HL-60 (cell line): ENCODE data around the gene FHL5.
"Not testable (repeated sequence)": the region's sequence is repeated elsewhere in the genome, so short reads cannot be mapped to it uniquely, and the experiment has no call there.

Source experiments
- DNase-seq, 2 experiments: peaks; one replicate each; pipeline ENCODE4 v3.0.0-alpha.2; 2010 to 2020; ENCODE audit warnings: low read depth in 1 of 2, low spot score in 1 of 2
- H3K27ac ChIP-seq: fragments of 250-450 bp; sonication (Bioruptor Pico); replicated peaks from 2 replicates; pipeline ENCODE4 v1.5.1; 2020; ENCODE audit warnings: mild to moderate bottlenecking, moderate library complexity
- H3K27me3 ChIP-seq: fragments of 250-450 bp; sonication (Bioruptor Pico); 2 replicates; pipeline ENCODE4 v1.5.1; 2021; ENCODE audit warnings: mild to moderate bottlenecking, moderate library complexity; ENCODE audit not compliant: insufficient read depth, poor library complexity, severe bottlenecking
- H3K4me3 ChIP-seq: replicated peaks from 2 replicates; pipeline ENCODE4 v1.5.1; 2011; ENCODE audit warnings: mild to moderate bottlenecking, control low read depth, low read length; ENCODE audit not compliant: insufficient read depth
- GABPA ChIP-seq: IDR thresholded peaks from 2 replicates; pipeline ENCODE4 v1.6.1; 2012; ENCODE audit warnings: low read depth
- POLR2AphosphoS5 ChIP-seq: IDR thresholded peaks from 2 replicates; pipeline ENCODE4 v1.6.1; 2012; ENCODE audit warnings: low read depth
- SPI1 ChIP-seq: IDR thresholded peaks from 2 replicates; pipeline ENCODE4 v1.6.1; 2012; ENCODE audit warnings: low read depth, mild to moderate bottlenecking, borderline replicate concordance
- TF ChIP-seq, protein P1 (sequence below): IDR thresholded peaks from 2 replicates; pipeline ENCODE4 v1.6.1; 2012; ENCODE audit warnings: low read depth; ENCODE audit not compliant: insufficient replicate concordance
- TF ChIP-seq, protein P2 (sequence below): IDR thresholded peaks from one replicate; pipeline ENCODE4 v1.5.1; 2011; ENCODE audit warnings: low read length, control low read depth, inconsistent platforms; ENCODE audit not compliant: insufficient read depth

The FHL5 gene

DNA sequence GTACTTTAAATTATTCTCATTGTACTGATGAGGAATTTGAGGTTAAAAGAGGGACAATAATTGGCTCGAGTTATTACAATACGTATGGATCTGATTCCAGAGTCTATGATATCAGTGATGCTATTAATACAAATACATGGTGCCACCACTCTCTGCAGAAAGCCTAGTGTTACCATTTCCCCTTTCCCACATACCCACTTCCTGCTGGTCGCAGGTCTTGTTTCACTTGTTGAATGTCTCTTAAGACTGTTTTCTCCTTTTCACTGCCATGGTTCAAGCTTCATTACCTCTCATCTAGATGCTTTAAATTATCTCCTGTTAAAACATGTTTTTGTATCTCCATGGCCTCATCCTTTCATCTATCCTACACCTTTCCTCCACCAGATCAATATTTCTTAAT, 62.0 kb downstream of the FHL5 start:
- H3K4me3 ChIP-seq: no peak overlapping the region
- no peak overlapping the region for H3K27ac ChIP-seq
- no peaks in the 10 kb centered on the region for H3K27me3 ChIP-seq
- peak; percentile 38; the same call in 1 of the 2 replicates for TF ChIP-seq SPI1
- TF ChIP-seq, protein P1, sequence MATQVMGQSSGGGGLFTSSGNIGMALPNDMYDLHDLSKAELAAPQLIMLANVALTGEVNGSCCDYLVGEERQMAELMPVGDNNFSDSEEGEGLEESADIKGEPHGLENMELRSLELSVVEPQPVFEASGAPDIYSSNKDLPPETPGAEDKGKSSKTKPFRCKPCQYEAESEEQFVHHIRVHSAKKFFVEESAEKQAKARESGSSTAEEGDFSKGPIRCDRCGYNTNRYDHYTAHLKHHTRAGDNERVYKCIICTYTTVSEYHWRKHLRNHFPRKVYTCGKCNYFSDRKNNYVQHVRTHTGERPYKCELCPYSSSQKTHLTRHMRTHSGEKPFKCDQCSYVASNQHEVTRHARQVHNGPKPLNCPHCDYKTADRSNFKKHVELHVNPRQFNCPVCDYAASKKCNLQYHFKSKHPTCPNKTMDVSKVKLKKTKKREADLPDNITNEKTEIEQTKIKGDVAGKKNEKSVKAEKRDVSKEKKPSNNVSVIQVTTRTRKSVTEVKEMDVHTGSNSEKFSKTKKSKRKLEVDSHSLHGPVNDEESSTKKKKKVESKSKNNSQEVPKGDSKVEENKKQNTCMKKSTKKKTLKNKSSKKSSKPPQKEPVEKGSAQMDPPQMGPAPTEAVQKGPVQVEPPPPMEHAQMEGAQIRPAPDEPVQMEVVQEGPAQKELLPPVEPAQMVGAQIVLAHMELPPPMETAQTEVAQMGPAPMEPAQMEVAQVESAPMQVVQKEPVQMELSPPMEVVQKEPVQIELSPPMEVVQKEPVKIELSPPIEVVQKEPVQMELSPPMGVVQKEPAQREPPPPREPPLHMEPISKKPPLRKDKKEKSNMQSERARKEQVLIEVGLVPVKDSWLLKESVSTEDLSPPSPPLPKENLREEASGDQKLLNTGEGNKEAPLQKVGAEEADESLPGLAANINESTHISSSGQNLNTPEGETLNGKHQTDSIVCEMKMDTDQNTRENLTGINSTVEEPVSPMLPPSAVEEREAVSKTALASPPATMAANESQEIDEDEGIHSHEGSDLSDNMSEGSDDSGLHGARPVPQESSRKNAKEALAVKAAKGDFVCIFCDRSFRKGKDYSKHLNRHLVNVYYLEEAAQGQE: no peak
- TF ChIP-seq, protein P2, sequence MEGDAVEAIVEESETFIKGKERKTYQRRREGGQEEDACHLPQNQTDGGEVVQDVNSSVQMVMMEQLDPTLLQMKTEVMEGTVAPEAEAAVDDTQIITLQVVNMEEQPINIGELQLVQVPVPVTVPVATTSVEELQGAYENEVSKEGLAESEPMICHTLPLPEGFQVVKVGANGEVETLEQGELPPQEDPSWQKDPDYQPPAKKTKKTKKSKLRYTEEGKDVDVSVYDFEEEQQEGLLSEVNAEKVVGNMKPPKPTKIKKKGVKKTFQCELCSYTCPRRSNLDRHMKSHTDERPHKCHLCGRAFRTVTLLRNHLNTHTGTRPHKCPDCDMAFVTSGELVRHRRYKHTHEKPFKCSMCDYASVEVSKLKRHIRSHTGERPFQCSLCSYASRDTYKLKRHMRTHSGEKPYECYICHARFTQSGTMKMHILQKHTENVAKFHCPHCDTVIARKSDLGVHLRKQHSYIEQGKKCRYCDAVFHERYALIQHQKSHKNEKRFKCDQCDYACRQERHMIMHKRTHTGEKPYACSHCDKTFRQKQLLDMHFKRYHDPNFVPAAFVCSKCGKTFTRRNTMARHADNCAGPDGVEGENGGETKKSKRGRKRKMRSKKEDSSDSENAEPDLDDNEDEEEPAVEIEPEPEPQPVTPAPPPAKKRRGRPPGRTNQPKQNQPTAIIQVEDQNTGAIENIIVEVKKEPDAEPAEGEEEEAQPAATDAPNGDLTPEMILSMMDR: no peak
- TF ChIP-seq POLR2AphosphoS5: no peak
- 0 out of 2 replicates have a peak, but pooled peaks have one; percentile 13 for TF ChIP-seq GABPA
- no peak for DNase-seq

DNA sequence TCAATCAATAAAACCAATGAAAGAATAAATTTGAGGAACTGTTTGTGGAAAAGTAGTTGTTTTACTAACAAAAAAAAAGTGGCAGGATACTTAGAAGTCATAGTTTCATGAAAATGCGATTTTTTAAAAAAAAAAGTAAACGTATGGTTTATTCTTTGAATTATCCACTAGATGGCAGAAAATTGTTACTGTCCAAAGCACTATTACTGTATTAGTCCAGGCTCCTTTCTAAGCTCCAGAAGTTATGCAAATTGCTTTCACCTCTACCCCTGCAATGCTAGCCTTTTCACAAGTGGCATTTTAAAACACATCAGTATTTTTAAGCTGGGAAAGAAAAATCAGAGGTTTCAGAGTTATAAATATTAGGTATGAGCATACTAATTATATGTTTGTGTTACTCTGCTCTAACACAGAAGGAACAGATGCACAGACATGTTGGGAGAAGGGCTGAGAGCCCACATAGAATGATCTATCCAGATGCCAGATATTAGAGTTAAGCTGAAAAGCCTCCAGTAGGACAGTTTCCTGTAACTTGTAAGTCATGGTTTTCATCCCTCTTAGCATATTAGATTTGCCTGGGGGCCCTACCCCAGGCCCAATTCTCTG, 63.9 kb downstream of the FHL5 start:
- TF ChIP-seq POLR2AphosphoS5: no peak
- TF ChIP-seq SPI1: no peak
- TF ChIP-seq, protein P1: no peak
- TF ChIP-seq, protein P2: no peak
- no peak for TF ChIP-seq GABPA
- no peak overlapping the region for H3K4me3 ChIP-seq
- DNase-seq: no peak
- no peaks in the 10 kb centered on the region for H3K27me3 ChIP-seq
- no peak overlapping the region for H3K27ac ChIP-seq

DNA sequence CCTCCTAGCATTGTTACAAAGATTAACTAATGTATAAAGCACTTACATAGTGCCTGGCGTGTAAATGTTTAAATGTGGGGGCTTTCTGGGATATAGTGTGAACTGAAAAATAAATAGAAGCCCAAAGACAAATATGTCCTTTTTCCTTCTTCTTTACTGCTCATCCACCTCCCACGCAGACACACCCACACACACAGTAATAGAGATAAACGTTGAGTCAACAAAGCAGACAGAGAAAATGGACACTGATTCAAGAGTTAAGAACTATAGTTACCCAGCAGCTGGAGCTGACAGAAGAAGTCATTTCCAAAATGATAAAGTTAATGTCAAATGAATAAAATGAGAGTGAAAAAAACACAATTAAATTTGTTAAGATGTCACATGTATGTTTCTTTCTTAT, 68.3 kb downstream of the FHL5 start:
- no peak overlapping the region for H3K4me3 ChIP-seq
- H3K27me3 ChIP-seq: no peaks in the 10 kb centered on the region
- no peak for TF ChIP-seq POLR2AphosphoS5
- no peak for TF ChIP-seq GABPA
- TF ChIP-seq, protein P1: no peak
- TF ChIP-seq, protein P2: no peak
- no peak for TF ChIP-seq SPI1
- no peak overlapping the region for H3K27ac ChIP-seq
- DNase-seq: no peak

DNA sequence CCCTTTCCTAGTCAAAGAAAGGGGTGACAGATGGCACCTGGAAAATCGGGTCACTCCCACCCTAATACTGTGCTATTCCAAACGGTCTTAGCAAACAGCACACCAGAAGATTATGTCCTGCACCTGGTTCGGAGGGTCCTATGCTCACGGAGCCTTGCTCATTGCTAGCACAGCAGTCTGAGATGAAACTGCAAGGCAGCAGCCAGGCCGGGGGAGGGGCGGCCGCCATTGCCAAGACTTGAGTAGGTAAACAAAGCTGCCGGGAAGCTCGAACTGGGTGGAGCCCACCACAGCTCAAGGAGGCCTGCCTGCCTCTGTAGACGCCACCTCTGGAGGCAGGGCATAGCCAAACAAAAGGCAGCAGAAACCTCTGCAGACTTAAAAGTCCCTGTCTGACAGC, 75.1 kb downstream of the FHL5 start:
- H3K27ac ChIP-seq, H3K27me3 ChIP-seq, H3K4me3 ChIP-seq, DNase-seq: not testable (repeated sequence)
